ENCODE measurements around the gene ASB11.

The ASB11 gene, protein sequence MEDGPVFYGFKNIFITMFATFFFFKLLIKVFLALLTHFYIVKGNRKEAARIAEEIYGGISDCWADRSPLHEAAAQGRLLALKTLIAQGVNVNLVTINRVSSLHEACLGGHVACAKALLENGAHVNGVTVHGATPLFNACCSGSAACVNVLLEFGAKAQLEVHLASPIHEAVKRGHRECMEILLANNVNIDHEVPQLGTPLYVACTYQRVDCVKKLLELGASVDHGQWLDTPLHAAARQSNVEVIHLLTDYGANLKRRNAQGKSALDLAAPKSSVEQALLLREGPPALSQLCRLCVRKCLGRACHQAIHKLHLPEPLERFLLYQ

DNA sequence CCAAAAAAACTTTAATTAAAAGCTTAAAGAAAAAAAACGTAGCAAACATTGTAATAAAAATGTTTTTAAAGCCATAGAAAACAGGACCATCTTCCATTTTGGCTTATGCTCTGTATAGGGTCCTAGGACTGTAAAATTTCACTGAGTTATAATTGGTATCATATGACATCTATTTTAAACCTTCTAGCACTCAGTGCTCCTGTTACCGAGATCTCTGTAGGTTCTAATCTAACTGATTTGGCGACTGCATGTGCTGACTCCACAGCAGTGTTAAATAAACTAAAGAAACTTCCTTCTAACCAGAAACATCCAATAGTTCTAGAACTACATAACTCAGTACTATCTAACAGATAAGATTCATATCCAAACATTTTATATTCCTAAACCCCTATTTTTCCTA, at the start of gene ASB11:
TSS of gene ASB11 (minus strand) at position 132 of the 400 bp plus-strand sequence. CDS start at position 97, 35 bp downstream.
- DNase-seq (ENCODE audit: low read depth), result no peak

DNA sequence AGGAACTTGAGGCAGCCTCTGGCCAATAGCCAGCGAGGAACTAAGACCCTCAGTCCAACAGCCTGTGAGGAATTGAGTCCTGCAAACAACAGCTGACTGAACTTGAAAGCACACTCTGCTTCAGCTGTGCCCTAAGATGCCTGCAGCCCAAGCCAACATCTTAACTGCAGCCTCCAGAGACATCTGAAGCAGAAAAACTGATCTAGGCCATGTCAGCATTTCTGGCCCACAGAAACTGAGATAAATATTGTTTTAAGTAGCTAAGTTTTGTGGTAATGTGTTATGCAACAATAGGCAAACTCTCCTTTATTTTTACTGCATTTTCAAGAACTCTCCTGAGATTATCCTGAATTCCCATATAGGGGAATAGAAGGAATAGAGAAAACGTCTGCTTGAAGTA, 44.3 kb upstream of the ASB11 start:
- DNase-seq (ENCODE audit: low read depth), result no peak

DNA sequence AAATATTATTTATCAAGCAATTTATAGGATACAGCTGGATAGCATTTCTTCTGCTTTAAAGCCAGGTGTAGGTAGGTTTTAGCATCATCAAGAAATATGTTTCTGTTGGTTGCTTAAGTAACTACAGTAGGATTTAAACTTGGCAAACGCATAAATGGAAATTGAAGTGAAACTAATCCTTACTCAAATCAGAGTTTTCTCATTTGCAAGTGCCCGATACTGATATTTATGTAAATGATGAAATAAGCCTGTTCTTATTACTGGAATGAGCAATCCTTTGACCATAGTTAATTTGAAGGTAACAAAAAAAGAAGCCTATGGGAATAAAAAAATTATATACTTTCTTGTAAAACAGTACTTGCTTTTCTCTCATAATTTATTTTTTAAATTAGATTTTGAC, 43.1 kb upstream of the ASB11 start:
- DNase-seq (ENCODE audit: low read depth), result no peak

DNA sequence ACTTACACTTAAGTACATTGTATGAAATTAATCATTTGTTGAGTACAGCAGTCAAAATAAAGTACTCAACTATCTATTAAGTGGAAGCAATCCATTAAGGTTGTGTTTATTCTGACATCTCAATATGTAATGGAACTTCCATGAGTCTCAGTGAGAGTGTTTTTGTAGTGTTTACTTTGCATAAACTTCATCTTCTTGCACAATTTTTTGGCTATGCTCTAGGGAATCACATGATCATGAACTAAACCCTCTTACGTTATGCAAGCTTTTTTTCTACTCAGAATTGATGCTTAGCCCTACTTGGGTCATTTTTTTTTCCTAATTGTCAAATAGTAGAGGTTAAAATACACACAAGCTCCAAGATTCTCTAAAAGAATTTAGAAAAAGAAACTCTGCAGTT, 41.0 kb upstream of the ASB11 start:
- no peak for DNase-seq (ENCODE audit: low read depth)

DNA sequence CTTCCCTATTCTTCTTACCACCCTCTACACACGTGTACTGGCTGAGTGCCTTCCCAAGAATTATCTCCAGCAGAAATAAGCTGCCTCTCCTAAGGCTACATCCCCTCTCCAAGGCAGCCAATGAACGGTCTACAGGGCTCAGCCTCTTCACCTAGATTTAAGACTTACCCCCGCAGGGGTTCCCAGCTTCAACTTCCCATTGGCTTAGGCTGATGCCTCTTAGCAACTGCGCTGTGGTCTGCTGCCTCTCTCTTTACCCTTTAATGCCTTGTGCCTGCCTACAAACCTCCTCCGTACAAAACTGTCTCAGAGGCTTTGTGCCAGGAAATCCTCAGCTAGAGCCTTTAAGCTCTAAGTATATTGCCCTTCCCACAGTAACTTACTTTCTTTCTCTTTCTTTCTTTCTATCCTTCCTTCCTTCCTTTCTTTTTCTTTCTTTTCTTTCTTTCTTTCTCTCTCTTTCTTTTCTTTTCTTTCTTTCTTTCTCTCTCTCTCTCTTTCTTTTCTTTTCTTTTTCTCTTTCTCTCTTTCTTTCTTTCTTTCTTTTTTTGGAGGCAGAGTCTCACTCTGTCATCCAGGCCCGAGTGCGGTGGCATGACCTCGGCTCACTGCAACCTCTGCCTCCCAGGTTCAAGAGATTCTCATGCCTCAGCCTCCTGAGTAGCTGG, 35.0 kb upstream of the ASB11 start:
- DNase-seq (ENCODE audit: low read depth), result no peak

DNA sequence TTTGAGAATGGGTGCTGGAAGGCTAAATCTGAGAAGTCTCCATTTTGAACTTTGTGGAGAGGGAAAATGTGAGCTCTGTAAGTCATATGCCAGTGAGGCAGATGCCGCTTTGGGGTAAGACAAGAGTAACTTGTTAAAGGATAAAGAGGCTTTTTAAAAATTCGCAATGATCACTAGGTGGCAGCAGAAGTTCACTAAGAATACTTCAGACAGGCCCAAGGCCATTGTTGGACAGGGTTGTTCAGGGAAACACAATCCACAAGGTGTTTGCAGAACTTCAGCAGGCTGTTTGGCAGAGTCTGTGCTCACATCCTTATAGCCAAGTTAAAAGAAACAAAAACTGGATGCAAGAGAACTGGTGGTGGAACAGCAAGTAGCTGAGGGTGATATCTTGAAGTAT, 33.6 kb upstream of the ASB11 start:
- DNase-seq (ENCODE audit: low read depth), result no peak

DNA sequence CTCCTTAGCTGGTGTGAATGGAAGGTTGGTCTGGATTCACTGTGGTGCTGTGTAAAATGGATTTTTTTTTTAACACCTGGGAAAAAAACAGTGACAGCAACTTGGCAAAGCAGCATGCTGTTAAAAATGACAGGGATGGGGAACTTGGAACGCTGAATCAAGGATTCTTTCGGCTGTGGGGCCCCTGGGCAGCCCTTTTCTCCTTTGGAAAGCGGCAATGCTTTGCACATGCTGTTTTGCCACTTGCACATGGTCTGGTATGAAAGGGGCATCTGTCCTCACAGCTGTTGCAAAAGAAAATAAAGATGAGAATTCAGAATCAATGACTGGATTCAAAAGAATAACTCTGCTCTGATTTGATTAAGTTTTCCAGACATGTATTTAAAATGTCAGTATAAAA, 30.5 kb upstream of the ASB11 start:
- DNase-seq (ENCODE audit: low read depth), result no peak

DNA sequence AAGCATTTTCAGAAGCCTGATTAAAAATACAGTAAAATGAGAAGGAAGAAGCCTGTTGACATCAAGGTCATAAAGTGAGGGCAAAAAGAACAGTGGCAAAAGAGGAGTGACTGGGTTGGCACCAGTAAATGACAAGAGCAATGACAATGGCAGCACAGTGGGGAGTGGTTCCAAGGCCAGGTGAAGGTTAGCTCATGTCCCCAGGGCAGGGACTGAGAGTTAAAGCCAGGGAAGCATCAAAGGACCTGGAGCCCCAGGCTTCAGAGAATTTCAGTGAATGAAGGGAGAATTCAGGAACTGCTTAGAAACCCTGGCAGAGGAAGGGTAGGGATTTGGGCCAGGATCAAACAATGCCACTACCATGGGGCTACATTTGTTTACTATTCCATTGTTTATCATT, 28.7 kb upstream of the ASB11 start:
- DNase-seq (ENCODE audit: low read depth), result no peak

DNA sequence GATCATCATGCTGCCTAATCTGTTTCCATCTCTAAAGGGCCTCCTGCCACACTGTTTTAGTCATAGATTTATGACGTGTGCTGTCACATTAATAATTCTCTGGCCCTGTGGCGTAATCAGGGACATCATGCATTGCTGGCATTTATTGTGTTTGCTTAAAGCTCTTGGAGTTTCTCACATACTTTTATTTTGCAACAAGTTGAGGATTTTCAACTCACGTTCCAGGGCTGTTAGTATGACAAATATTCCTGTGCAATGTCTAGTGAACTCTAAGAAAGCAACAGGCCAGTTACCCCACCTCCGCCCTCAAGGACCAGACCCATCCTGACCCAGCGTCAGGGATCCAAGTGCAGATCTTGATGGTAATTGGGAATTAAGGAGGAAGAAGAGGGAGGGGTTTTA, 27.6 kb upstream of the ASB11 start:
- no peak for DNase-seq (ENCODE audit: low read depth)

DNA sequence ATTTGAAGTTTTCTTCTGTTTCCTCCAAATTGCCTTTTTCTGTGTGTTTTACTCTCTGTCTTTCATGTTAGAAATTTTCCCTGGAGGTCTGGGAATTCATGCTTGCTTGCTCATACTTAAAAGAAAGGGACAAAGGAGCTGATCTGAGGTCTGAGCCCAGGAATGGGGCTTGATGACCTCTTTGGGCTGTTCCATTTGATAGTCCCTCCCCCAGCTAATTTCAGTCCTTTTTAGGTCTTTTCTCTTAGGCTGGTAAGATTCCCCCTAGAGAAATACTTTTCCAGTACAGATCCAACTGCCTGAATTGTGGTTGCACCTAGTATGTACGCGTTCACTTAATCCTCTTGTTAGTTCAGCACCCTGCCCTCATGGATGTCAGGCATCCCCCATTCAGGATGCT, 25.4 kb upstream of the ASB11 start:
- DNase-seq (ENCODE audit: low read depth), result no peak

DNA sequence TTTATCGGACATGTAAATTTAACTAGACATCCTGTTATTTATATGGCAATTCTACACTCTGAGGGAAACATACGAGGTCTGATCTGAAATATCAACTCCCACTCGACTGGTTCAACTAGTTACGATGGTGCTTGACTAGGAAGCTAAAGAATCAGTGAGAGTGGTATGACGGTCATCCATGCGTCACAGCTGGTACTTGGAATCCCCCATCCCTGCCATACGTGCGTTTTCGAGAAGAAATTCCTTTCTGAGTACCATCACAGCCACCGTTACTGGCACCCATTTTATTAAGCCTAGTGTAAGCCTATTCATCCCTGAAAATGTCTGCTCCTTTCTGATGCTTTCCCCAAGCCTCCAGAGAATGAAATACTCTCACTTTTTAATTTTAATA, 20.6 kb upstream of the ASB11 start:
- DNase-seq (ENCODE audit: low read depth), result no peak

DNA sequence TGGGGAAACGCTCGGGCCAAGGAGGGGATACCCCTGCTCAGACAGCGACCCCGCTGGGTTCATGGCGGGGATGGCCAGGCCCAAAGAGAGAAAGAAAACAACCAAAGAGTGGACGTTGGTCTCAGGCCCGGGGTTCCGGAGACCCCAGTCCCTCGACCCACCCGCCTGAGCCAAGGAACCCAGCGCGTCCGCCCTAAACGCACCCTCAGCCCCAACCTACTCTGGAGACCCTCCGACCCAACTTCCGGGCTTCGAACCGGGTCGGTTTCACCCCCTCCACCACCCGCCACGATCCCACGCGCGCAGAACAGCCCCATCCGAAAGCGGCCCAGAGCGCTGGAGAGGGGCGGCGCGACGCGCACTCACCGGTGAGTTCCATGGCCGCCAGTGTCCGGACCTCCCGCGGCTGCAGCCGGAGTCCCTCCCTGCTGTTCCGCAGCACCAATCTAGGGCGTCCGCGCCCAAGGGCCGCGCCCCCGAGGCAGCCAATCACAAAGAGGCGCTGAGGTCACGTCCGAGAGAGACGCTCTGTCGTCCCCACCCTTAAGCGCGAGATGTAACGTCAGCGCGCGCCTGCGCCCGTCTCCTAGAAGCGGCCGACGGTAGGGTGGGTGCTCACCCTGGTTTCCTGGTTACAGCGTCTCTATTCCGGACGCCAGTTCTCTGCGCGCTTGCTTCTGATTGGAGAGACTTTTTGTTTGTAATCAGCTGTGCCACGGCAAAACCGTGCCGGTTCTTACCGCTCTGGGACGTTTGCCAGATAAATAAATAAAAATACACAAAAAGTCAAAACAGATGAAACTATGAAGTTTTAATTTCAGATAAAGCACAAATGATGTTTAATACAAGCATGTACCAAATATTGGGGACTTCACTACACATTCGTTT, 19.9 kb upstream of the ASB11 start, which contains the start of gene PIGA:
TSS of gene PIGA (minus strand) at position 389 of the 888 bp plus-strand sequence. CDS start 3,593 bp downstream, outside the sequence.
- peak; percentile 81 for DNase-seq (ENCODE audit: low read depth)

DNA sequence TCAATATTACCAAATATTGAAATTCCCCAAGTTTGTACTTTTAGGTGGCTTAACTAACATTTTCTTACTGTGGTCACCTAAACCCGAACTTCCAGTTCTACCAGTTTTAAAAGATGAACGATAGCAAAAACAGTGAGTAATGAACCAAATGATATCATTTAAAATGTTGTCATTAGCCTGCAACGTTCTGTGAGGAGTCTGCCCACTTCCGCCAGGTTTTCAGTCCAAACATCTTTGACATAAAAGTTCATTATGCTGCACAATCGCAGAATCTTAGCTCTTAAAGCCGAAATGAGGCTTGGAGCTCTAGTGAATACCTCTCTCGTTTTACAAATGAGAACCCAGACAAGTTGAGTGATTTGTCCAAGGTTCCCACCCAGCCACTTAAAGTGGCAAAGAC, 19.1 kb upstream of the ASB11 start:
- DNase-seq (ENCODE audit: low read depth), result no peak

DNA sequence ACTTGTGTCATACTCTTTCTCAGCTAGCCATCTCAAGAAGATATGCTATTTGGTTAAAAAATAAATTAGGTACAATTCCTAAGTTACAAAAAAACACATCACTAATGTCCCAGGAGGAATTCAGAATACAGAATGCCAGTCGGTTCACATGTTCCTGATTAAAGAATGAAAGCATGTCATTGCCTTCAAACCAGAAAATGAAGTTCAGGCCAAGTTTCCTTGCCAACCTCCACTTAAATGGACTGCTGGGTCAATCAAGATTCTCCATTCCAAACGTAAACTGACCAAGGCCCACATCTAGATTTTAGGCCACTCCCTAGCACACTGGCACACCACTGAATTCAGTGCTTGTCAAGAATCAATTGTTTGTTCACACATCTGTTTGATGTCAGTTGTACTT, 13.4 kb upstream of the ASB11 start:
- no peak for DNase-seq (ENCODE audit: low read depth)

DNA sequence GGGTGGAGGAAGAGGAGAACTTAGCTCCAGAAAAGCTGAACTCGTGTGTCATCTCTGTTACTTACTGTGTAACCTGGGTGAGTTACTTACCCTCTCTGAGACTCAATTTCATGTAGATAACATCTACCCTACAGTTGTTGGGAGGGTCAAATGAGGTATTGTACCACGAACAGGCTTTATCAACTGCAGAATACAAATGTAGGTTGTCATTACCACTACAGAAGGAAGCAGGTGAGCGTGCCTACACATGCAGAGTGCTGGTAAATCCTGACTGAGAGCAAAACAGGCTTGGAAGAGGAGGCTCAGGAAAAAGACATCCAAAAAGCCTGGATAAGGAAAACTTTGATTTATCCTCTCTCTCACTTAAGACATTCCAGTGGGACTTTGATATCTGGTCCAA, 12.7 kb upstream of the ASB11 start:
- DNase-seq (ENCODE audit: low read depth), result no peak

DNA sequence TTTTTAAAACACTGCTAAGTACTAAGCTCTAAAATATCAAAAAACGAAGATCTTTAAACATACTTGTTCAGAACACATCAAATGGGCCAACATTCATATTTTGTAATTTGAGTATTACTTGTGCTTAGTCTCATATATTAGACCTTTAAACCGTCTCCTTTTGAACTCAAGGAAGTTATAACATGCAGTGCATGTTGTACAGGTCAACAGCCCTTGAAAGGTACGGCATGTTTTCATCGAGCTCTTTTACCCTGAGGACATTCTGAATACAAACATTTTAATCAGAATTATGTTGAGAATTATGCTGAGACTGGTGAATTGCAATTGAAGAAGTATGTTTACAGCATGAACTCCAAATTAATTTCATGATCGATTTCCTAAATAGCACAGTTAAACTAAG, 7.0 kb upstream of the ASB11 start:
- DNase-seq (ENCODE audit: low read depth), result no peak

DNA sequence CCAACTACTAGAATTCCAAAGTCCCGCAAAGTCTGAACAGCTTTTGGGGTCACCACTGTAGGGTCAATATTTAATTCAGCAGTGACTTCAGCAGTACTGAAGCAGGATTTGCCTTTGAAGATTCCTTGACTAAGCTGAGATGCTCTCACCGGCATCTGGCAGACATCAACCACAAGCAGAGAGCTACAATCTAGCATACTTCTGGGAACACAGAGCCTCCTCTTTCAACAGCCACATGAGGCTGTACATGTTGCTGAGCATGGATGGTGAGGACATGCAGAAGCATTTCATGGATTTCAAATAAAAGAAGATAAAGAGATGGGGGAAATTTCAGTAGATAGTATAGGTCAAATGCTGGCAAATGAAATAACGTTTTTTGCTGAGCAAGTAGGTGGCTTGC, 6.6 kb upstream of the ASB11 start:
- DNase-seq (ENCODE audit: low read depth), result no peak

DNA sequence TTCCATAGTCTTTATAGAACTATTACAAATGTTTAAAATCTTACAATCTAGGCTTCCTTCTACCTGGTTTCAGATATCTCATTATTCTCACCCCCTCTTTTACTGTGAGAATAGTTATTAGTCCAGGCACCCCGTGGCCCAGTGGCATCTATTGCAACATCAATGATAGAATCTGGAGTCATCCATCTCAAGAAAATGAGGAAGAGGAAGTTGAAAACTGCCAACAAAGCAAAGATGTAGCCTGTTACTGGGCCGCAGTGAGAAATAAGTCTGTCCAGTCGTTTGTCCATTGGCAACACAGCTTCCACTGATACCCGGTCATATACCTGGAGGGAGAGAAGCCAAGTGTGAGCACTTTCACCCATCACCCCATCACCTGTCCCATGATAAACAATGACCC, 6.0 kb upstream of the ASB11 start:
- no peak for DNase-seq (ENCODE audit: low read depth)

DNA sequence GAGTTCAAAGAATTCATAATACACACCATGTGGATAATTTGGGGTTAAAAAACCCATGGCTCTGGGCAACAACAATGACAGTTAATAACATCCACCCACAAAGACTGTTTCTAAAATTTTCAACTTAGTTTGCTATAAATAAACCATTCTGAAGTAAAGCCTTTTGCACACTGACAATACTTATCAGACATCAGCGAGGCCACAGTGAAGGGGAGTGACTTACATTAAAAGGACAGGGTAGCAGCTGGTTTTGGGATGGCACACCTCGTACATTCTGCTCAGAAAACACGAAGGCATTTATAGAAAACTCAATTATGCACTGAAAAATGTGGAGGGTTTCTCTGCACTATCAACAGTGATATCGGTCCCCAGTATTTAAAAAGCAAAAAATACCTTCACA, 4.9 kb upstream of the ASB11 start:
- no peak for DNase-seq (ENCODE audit: low read depth)

DNA sequence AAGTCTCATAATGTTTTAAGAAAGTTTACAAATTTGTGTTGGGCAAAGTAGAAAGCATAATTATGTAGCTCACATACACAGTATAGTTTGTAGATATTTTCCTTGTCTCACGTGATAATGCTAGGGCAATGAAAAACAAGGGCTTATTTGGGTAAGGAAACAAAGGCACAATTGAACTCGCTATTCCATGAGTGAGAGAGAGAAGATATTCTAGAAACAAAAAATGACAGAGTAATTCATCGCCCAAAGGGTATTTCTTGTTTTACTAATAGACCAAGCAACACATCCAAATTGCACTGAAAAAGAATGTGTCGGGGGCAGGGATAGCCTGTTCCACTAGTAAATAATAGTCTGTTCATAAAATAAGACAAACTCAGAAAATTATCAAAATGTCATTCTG, 3.6 kb upstream of the ASB11 start:
- DNase-seq (ENCODE audit: low read depth), result no peak

DNA sequence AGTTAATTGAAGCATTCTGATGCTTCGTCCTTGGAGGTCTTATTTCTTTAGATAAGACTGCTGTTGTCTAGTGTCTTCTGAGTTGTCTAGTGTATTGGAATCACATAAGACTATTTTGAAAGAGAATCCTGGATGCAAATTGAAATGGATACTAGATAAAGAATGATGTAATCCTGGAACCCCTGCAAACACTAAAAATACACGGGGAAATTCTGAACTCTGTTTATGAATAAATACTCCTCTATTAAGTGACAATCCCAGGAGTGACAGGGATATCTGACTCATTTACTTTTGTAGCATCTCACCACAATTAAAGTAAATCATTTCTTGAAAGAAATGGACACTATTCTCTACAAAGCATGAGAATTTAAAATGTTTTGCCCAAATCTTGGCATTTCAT, 968 bp downstream of the ASB11 start:
- no peak for DNase-seq (ENCODE audit: low read depth)

DNA sequence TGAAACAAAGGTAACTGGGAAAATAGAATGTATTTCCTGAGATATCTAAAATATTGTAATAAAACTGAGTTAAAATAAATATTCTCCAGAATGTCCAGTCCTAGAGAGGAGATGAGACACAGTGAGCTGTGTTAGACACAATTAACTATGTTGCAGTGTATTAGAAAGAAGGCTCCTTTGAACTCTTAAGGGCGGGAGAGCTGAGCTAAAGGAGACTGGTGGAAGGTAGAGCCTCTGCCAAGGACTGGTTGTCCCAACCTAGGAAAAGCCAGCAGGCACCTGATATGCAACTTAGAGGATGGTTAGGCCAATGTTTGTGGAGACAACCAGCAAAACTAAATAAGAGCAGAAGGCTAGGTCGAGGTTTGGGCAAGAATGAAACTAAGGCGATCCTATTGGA, 4.3 kb downstream of the ASB11 start:
- DNase-seq (ENCODE audit: low read depth), result no peak

DNA sequence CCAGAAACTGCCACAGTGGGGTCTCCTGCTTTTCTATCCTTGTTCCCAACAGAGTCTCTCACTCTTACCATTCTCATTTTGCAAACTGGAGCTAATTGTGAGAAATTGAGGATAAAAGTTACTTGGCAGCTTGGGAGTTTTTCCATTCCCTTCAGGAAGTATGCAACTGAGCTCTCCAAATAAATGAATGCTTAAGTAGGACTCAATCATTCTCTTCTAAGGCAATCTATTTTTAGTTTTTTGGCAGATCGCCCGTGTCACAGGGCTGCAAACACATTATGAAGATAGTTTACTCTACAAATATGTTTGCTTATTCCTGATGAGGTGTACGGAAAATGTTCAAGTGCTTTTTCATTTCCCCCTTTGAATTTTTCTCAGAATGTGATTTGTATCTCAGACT, 5.3 kb downstream of the ASB11 start:
- no peak for DNase-seq (ENCODE audit: low read depth)

Data from activated T-helper 1 cell treated with Interleukin-2 at 50 U/mL for 16 hours (primary cell).